A673 (cell line): ENCODE results near the gene OMP. TPM values are rescaled to one million over a fixed set of nuclear protein-coding genes. Genes with fewer than 3 reads are reported as not detected.

Experiments used
- BruUV-seq: library from RNA; stranded (reverse); fragments of 400-500 nt; replicated peaks from 2 replicates; lab custom pipeline; 2021; lab: Mats Ljungman, UMichigan
- CTCF ChIA-PET: fragments of 300-600 bp; sonication (Branson Sonifier 250); formaldehyde crosslinking; loops from one replicate; lab custom pipeline; 2022; ENCODE audit warnings: antibody characterized with exemption; lab: Charles Lee
- POLR2A ChIA-PET: fragments of 300-600 bp; sonication (Branson Sonifier 250); formaldehyde crosslinking; loops from one replicate; lab custom pipeline; 2022; ENCODE audit warnings: antibody characterized with exemption; ENCODE audit not compliant: low non-redundant PET; lab: Charles Lee
- DNase-seq: peaks from one replicate; pipeline ENCODE4 v3.0.0-alpha.2; 2015; ENCODE audit warnings: low spot score
- H3K27ac ChIP-seq: fragments of 200-600 bp; sonication (generic); 2 replicates; pipeline ENCODE4 v1.5.1; 2016; ENCODE audit warnings: mixed run types, low read depth, mild to moderate bottlenecking, mixed read lengths, antibody characterized with exemption, low read length; ENCODE audit not compliant: poor library complexity, severe bottlenecking
- H3K27me3 ChIP-seq: fragments of 200-600 bp; sonication (generic); replicated peaks from 2 replicates; pipeline ENCODE4 v1.6.1; 2017; ENCODE audit warnings: mixed run types, low read depth, mild to moderate bottlenecking, mixed read lengths, antibody characterized with exemption, low read length; ENCODE audit not compliant: insufficient read depth, poor library complexity
- H3K36me3 ChIP-seq: fragments of 200-600 bp; sonication (generic); 2 replicates; pipeline ENCODE4 v1.6.1; 2016; ENCODE audit warnings: mixed run types, mild to moderate bottlenecking, mixed read lengths, antibody characterized with exemption, low read length; ENCODE audit not compliant: insufficient read depth, poor library complexity, severe bottlenecking
- H3K4me1 ChIP-seq: fragments of 200-600 bp; sonication (generic); 2 replicates; pipeline ENCODE4 v1.6.1; 2017; ENCODE audit warnings: mixed run types, mild to moderate bottlenecking, mixed read lengths, antibody characterized with exemption, low read length; ENCODE audit not compliant: insufficient read depth, poor library complexity, severe bottlenecking
- H3K4me3 ChIP-seq: fragments of 200-600 bp; sonication (generic); 2 replicates; pipeline ENCODE4 v1.5.1; 2016; ENCODE audit warnings: low read depth, mixed run types, mild to moderate bottlenecking, mixed read lengths, low read length; ENCODE audit not compliant: poor library complexity, severe bottlenecking
- H3K9me3 ChIP-seq: fragments of 200-600 bp; sonication (generic); 2 replicates; pipeline ENCODE4 v1.6.1; 2016; ENCODE audit warnings: mixed run types, low read depth, mild to moderate bottlenecking, mixed read lengths, antibody characterized with exemption, low read length; ENCODE audit not compliant: poor library complexity, severe bottlenecking
- EZH2 ChIP-seq: fragments of 200-600 bp; sonication (generic); IDR thresholded peaks from 2 replicates; pipeline ENCODE4 v1.6.1; 2017; ENCODE audit warnings: borderline replicate concordance, low read depth, mild to moderate bottlenecking, mixed read lengths, antibody characterized with exemption, low read length; ENCODE audit not compliant: poor library complexity, severe bottlenecking
- intact Hi-C: fragments of 100-400 bp; cut with micrococcal nuclease; formaldehyde crosslinking; loops from one replicate; pipeline ENCODE4 v1.10.0; 2022; ENCODE audit not compliant: unreplicated experiment
- total RNA-seq: library from RNA; stranded (reverse); gene quantifications from 2 replicates; pipeline ENCODE4 v1.2.3, GENCODE V29; 2021
- TF ChIP-seq, protein P1 (sequence below): fragments of 300-800, 200-600 bp; sonication (generic); conservative IDR thresholded peaks from 2 replicates; pipeline ENCODE4 v1.5.1; 2017; ENCODE audit warnings: low read depth, mild to moderate bottlenecking, antibody characterized with exemption, low read length, moderate library complexity, mixed read lengths

The OMP gene
- total RNA-seq, 1 experiment from 2014 or later: not detected

GRCh38 chr11:77093987-77094840 is 8.4 kb upstream of the OMP start:
- H3K27ac ChIP-seq: no peak overlapping the region
- H3K4me3 ChIP-seq: no peak overlapping the region
- no peaks in the 10 kb centered on the region for H3K4me1 ChIP-seq
- TF ChIP-seq EZH2: no peak
- TF ChIP-seq, protein P1, sequence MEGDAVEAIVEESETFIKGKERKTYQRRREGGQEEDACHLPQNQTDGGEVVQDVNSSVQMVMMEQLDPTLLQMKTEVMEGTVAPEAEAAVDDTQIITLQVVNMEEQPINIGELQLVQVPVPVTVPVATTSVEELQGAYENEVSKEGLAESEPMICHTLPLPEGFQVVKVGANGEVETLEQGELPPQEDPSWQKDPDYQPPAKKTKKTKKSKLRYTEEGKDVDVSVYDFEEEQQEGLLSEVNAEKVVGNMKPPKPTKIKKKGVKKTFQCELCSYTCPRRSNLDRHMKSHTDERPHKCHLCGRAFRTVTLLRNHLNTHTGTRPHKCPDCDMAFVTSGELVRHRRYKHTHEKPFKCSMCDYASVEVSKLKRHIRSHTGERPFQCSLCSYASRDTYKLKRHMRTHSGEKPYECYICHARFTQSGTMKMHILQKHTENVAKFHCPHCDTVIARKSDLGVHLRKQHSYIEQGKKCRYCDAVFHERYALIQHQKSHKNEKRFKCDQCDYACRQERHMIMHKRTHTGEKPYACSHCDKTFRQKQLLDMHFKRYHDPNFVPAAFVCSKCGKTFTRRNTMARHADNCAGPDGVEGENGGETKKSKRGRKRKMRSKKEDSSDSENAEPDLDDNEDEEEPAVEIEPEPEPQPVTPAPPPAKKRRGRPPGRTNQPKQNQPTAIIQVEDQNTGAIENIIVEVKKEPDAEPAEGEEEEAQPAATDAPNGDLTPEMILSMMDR: no peak
- H3K27me3 ChIP-seq: no peaks in the 10 kb centered on the region
- ChIA-PET POLR2A (no interaction called here), CTCF (interaction anchor here (0.5 to 1.5 kb wide), 2 partner anchors 44 to 46 kb away, joined by 3 to 4 read pairs; no protein-coding TSS in a partner anchor)
- H3K9me3 ChIP-seq: no peaks in the 10 kb centered on the region
- H3K36me3 ChIP-seq: no peaks in the 10 kb centered on the region
- intact Hi-C loops: no loop called here
- no TSS peak for BruUV-seq
- no peak for DNase-seq

DNA sequence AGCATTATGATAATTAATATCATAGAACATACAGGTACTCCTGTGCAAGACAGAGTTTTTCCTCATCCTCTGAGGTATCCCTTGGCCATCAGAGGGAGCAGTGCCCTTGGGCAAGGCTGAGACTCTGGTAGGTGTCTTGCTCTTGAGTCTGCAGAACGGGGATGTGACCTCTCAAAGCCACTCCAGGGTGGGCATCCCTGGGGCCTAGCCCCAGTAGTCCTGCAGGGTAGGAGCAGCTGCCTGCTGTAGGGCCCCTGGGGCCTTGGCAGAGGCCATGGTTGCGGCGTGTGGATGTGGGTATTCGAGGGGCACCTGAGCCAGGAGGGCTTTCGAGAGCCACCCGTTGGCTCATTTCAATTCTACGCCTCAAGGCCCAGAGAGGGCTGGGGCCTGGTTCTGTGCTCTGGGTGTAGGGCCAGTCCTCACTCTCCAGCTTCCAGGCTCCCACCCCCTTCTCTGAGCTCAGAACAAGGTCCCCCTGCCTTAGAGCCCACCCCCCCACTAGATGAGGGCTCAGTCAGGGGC is 7.7 kb upstream of the OMP start:
- no peak for DNase-seq
- Histone ChIP-seq H3K27me3 (no peaks in the 10 kb centered on the region), H3K9me3 (no peaks in the 10 kb centered on the region), H3K36me3 (no peaks in the 10 kb centered on the region), H3K27ac (no peak overlapping the region), H3K4me3 (no peak overlapping the region), H3K4me1 (no peaks in the 10 kb centered on the region)
- POLR2A ChIA-PET: no interaction called here
- intact Hi-C loops: no loop called here
- no TSS peak for BruUV-seq
- CTCF ChIA-PET: no interaction called here
- TF ChIP-seq EZH2: no peak
- TF ChIP-seq, protein P1: no peak

DNA sequence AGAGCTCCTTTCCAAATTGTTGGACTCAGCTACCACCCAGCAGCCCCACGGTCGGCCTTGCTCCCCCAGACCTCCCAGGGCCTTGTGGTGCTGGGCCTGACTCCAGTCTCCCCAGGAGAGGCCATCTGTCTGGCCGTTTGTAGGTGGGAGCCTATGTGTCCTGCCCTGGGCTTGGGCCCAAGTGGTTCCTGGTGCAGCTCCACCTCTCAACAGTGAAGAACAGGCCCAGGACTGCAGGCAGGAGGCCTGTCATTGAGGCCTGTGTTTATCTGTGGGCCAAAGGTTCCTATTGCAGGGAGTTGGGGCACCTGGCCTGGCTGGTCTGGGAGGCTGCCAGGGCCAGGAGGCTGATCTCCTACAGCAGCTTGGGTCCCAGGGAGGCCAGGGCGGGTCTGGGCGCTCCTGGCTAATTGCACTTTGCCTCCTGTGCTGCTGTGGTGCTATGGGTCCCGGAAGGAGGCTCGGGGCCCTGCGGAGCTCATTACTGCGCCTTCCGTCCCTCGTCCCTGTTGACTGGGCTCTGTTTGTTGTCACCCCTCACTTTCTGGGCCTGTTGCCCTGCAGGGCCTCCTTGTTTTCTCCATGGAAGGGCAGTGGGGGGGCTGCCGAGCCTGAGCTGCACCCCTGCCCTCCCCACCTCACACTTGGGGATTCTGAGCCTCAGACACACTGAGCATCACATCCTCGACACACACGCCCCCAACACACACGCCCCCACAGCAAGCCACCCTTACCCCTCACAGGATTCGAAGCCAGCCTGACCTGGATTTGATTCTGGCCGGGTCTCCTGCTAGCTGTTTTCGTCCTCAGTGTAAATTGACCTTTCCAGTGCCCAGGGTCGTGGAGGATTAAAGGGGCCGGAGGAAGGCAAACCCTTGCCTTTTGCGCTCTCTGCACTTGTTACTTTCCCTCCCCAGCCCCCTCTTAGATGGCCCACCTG is 6.8 kb upstream of the OMP start:
- no peaks in the 10 kb centered on the region for H3K36me3 ChIP-seq
- POLR2A ChIA-PET: no interaction called here
- no peaks in the 10 kb centered on the region for H3K4me1 ChIP-seq
- no peaks in the 10 kb centered on the region for H3K9me3 ChIP-seq
- no peak for DNase-seq
- no peak overlapping the region for H3K4me3 ChIP-seq
- CTCF ChIA-PET: no interaction called here
- intact Hi-C loops: no loop called here
- no peak for TF ChIP-seq EZH2
- TF ChIP-seq, protein P1: no peak
- BruUV-seq: no TSS peak
- H3K27me3 ChIP-seq: no peaks in the 10 kb centered on the region
- no peak overlapping the region for H3K27ac ChIP-seq
